T-helper 2 cell treated with Interferon-gamma antibody and Interleukin-4, amounts not matched to agents 100 ng/mL and 5 ng/mL, for 36 hours (primary cell): ENCODE data around the gene ARL6IP4. TPM values are rescaled to one million over a fixed set of nuclear protein-coding genes. Genes with fewer than 3 reads are reported as not detected.
"Not testable (repeated sequence)": the region's sequence is repeated elsewhere in the genome, so short reads cannot be mapped to it uniquely, and the experiment has no call there.

Experiments used
- intact Hi-C: fragments of 100-400 bp; cut with micrococcal nuclease; formaldehyde crosslinking; loops from one replicate; pipeline ENCODE4 v1.15.1; 2023
- total RNA-seq: library from RNA; stranded (reverse); gene quantifications from 2 replicates; pipeline ENCODE4 v1.2.3, GENCODE V29; 2022

The ARL6IP4 gene
- total RNA-seq, 1 donor from 2014 or later = 177 TPM

DNA sequence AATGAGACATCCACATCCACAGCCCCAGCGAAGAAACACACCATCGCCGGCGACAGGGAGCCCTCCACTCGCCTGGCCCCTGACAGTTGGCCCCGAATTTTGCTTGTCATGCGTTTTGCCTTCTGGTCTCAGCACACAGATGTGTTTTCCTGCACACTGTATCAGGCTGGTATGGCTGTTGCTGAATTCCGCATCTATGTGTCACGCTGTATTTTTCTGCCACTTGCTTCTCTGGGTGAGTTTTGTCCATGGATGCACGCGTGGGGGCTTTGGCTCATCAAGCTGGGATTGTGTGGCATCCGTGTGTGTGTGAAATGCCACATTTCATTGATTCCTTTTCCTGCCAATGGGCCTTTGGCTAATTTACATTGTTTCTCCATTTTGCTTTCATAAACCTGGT lies 26.5 kb downstream of the ARL6IP4 start:
- intact Hi-C loops = no loop called here

DNA sequence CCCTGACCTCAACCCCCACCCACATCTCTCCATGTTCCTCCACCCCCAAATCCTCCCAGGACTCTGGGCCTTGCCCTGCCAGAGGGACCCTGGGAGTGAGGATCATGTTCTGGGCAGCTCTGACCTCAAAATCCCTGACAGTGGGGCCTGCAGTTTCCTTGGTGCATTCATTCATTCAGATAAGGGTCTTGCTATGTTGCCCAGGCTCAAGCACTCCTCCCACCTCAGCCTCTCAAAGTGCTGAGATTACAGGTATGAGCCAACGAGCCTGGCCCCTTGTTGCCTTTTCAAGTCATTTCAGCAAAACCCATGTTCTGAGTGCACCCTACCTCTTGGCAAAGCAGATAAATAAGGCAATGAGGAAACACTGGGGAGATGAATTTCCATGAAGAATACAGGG lies 29.6 kb downstream of the ARL6IP4 start:
- intact Hi-C loops = no loop called here

DNA sequence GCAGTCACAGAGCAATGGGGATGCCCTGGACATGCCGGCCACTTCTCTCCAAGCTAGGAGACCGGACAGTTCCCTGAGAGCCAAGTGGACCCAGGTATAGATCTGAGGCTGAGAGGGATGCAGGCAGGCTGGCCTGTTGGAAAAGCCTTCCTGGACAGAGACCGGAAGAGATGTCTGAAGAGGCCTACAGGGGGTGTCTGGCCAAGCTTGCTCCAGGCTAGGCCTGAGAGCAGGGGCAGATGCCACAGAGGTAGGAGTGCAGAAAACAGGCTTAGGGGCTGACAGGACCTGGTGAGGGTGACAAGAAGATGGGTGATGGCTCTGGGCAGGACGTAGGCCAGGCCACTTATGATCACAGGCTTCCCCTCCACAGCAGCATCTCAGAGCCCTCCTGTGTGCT lies 30.2 kb downstream of the ARL6IP4 start:
- intact Hi-C loops = no loop called here

- intact Hi-C loops = no loop called here
Observed at GRCh38 chr12:123011701-123012100, 31.2 kb downstream of the ARL6IP4 start.

- intact Hi-C loops = no loop called here
Observed at GRCh38 chr12:123013185-123014095, 33.0 kb downstream of the ARL6IP4 start.

- intact Hi-C loops = not testable (repeated sequence)
Observed at GRCh38 chr12:123014473-123014872, 34.0 kb downstream of the ARL6IP4 start.

DNA sequence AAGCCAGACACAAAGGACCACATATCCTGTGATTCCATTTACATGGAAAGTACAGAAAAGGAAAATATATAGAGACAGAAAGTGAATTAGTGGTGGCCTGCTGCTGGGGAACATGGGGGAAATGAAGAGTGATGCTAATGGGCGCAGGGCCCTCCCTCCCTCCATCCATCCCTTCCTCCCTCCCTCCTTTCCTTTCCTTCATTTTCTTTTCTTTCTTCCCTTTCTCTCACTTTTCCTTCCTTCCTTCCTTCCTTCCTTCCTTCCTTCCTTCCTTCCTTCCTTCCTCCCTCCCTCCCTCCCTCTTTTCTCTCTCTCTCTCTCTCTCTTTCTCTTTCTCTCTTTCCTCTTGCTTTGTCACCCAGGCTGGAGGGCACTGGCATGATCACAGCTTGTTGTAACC lies 37.3 kb downstream of the ARL6IP4 start:
- intact Hi-C loops = no loop called here

GRCh38 chr12:123019841-123020138 lies 39.3 kb downstream of the ARL6IP4 start:
- intact Hi-C loops = no loop called here

GRCh38 chr12:123021688-123022604 lies 41.5 kb downstream of the ARL6IP4 start:
- intact Hi-C loops = no loop called here

DNA sequence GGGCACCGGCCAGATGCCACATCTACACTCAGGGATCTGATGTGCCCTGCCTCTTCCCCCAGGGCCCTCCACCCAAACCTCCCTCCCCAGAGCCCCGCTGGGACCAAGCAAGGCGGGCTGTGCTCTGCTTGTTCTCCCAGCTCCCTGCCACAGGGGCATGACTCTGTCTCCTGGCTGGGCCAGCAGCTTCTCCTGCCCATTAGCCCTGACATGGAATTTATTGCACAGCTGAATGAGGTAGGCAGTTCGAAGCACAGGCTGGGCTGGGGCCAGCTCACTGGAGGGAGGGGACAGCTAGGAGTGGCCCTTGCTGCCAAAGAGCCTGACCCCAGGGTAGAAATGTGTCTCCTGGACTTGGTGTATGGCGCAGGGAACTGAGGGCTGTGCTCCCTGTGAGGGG lies 42.4 kb downstream of the ARL6IP4 start:
- intact Hi-C loops = no loop called here

DNA sequence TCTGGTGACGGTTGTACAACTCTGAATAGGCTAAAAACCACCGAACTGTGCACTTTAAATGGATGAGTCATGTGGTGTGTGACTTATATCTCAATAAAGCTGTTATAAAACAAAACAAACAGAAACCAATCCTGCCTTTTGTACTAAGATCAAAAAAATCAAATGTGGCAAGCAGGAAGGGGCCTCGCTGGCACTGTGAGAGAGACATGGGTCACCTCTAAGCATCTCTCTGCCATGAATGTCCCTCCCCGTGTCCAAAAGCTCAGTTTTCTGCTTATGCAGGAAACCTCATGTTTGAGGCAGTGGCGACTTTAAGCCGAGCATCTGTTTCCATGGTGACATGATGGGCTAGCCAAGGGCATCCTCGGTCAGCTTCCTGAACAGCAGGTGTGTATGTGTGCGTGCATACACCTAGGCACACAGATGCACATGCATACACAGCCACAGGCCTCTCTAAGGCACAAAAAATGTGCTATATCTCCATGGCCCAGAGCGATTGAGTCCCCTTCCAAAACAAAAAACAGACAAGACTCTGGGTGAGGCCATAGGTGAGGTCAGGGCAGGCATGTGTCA lies 44.4 kb downstream of the ARL6IP4 start:
- intact Hi-C loops = no loop called here

- intact Hi-C loops = no loop called here
Observed at GRCh38 chr12:123026094-123026853, 45.8 kb downstream of the ARL6IP4 start.

DNA sequence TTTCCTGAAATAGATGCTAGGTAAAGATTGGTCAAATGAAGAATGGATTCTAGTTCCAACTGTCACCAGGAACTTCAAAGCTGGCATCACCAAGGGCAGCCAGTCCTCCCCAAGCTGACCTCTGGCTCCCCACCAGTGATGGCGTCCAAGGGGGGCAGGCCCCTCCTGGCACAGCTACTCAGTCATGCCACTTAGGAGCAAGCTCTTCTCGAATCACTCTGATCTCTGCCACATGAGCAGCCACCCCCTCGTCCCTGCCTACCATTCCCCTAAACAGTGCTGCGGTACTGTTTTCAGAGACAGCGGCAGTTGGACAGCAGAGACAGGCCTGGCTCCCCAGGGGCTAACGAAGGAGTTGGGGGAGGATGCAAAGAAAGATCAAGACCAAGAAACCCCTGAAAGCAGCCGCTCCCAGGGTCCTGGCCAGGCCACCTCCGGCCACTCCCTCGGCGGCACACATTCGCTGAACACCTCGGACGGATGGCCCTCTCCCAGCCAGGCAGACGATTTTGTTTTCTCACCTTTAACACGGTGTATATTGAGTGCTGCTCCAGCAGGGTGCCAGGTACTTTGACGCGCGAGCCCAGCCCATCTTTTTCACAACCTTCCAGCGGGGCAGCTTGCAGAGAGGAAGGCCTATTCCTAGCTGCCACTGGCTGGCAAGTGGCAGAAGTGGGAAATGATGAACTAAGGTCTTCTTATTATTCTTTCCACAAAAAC lies 47.4 kb downstream of the ARL6IP4 start:
- intact Hi-C loops = no loop called here

DNA sequence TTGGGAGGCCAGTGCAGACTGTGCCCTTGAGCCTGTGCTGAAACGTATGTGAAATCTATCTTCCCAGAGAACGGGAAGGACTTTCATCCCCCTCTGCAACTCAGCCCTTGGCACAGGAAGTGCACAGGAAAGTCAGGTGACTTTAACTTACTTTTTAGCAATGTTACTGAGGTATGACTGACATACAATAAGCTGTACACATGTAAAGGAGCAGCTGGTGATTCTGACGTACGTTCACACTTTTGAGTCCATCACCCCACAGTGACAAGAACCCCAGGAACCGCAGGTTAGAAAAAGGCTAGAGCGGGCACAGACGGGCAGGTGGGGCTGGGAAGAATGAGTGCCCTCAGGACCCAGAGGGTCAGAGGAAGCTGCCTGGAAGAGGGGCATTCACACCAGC lies 48.0 kb downstream of the ARL6IP4 start:
- intact Hi-C loops = no loop called here

DNA sequence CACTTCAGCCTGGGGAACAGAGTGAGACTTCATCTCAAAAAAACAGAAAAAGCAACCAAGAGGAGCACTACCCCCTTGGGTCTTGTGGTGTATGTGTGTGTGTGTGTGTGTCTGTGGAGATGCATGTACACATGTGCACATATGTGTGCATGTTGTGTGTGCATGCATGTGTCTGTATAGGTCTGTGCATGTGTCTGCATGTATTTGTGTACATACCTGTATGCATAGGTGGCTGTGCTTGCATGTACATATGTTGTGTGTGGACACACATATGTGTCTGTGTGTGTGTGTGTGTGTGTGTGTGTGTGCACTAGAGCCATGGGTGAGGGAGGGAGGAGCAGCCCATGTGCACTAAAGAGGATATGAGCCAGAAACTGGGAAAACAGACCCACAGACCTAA lies 49.1 kb downstream of the ARL6IP4 start:
- intact Hi-C loops = no loop called here

DNA sequence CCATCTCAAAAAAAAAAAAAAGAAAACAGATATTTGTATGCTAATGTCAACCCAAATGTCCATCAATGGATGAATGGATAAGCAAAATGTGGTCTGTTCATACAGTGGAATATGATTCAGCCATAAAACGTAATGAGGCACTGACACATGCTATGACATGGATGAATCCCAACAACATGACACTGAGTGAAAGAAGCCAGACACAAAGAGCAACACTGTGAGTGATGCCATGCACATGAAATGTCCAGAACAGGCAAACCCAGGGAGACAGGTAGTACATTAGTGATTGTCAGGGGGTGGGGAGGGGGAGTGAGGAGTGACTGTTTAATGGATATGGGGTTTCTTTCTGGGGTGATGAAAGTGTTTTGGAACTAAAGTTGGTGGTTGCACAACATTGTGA lies 50.2 kb downstream of the ARL6IP4 start:
- intact Hi-C loops = no loop called here

GRCh38 chr12:123031171-123031845 lies 50.8 kb downstream of the ARL6IP4 start:
- intact Hi-C loops = no loop called here
